Activated T-cell treated with anti-CD3 and anti-CD28 coated beads, Interleukin-2, amount 50 U/mL, for 1 hour (primary cell): ENCODE measurements around the gene NUP210.
A peak's percentile ranks its signal among the peaks of the same experiment; 100 is the strongest.
"Not testable (repeated sequence)": the region's sequence is repeated elsewhere in the genome, so short reads cannot be mapped to it uniquely, and the experiment has no call there.

Experiments
- DNase-seq: peaks from one replicate; pipeline ENCODE4 v3.0.0-alpha.2; 2020

Gene NUP210

GRCh38 chr3:13429631-13430291 is 9.6 kb upstream of the NUP210 start:
- no peak for DNase-seq

GRCh38 chr3:13428678-13429077 is 8.6 kb upstream of the NUP210 start:
- DNase-seq = not testable (repeated sequence)

GRCh38 chr3:13427662-13428603 is 7.8 kb upstream of the NUP210 start:
- no peak for DNase-seq

GRCh38 chr3:13426591-13426990 is 6.5 kb upstream of the NUP210 start:
- no peak for DNase-seq

GRCh38 chr3:13425689-13426088 is 5.6 kb upstream of the NUP210 start:
- DNase-seq = no peak

- no peak for DNase-seq
Observed at GRCh38 chr3:13424865-13425617, 4.9 kb upstream of the NUP210 start.

- DNase-seq = no peak
Observed at GRCh38 chr3:13424141-13424844, 4.2 kb upstream of the NUP210 start.

- peak; percentile 71 for DNase-seq
Observed at GRCh38 chr3:13420831-13421765, 976 bp upstream of the NUP210 start.

GRCh38 chr3:13419505-13420044 is 547 bp downstream of the NUP210 start:
- peak; percentile 76 for DNase-seq

GRCh38 chr3:13417166-13417947 is 2.8 kb downstream of the NUP210 start:
- DNase-seq = no peak

- DNase-seq = no peak
Observed at GRCh38 chr3:13415997-13416793, 3.9 kb downstream of the NUP210 start.

- DNase-seq = no peak
Observed at GRCh38 chr3:13415236-13415986, 4.7 kb downstream of the NUP210 start.

- DNase-seq = peak; percentile 68
Observed at GRCh38 chr3:13414040-13414729, 5.9 kb downstream of the NUP210 start.

GRCh38 chr3:13411186-13411860 is 8.8 kb downstream of the NUP210 start:
- DNase-seq = no peak

- no peak for DNase-seq
Observed at GRCh38 chr3:13408890-13409289, 11.2 kb downstream of the NUP210 start.

GRCh38 chr3:13407926-13408325 is 12.2 kb downstream of the NUP210 start:
- no peak for DNase-seq

- DNase-seq = no peak
Observed at GRCh38 chr3:13407475-13407874, 12.6 kb downstream of the NUP210 start.

- DNase-seq = no peak
Observed at GRCh38 chr3:13406190-13406589, 13.9 kb downstream of the NUP210 start.
